Renal cortex interstitium (tissue), 3 donors: ENCODE data around the gene DDX52. TPM values are rescaled to one million over a fixed set of nuclear protein-coding genes. Genes with fewer than 3 reads are reported as not detected.

Experiments
- polyA plus RNA-seq, 3 donors: library from polyadenylated mRNA; unstranded; fragments of 120-200 nt; gene quantifications; one replicate each; pipeline ENCODE4 v1.2.1, GENCODE V29; 2013; ENCODE audit not compliant: insufficient read length in 3 of 3

DDX52 gene
- polyA plus RNA-seq, 3 donors, result 38.7 to 47.2 (median 42.0) TPM

Other genes with a start within 250 kb of the DDX52 start
- 10 to 100 TPM; 37.2 to 43.9 (median 43.6) TPM for gene ACACA, start 236.6 kb downstream of the DDX52 start, polyA plus RNA-seq
- 10 to 100 TPM; 23.9 to 27.0 (median 25.0) TPM for gene TADA2A, start 236.6 kb downstream of the DDX52 start, polyA plus RNA-seq
- gene DUSP14, start 153.6 kb downstream of the DDX52 start, polyA plus RNA-seq, result 10 to 100 TPM; 11.2 to 18.1 (median 15.8) TPM
- 10 to 100 TPM; 39.9 to 44.9 (median 41.0) TPM for gene SYNRG, start 34.0 kb downstream of the DDX52 start, polyA plus RNA-seq
- 100 to 1,000 TPM; 115 to 121 (median 120) TPM for gene HNF1B, start 101.6 kb upstream of the DDX52 start, polyA plus RNA-seq